Ishikawa (cell line): Measurements from ENCODE around the gene SETX.

ENCODE experiments used
- EP300 ChIP-seq: IDR thresholded peaks from 2 replicates; pipeline ENCODE4 v1.6.1; 2012; ENCODE audit warnings: borderline replicate concordance
- TEAD4 ChIP-seq: IDR thresholded peaks from 2 replicates; pipeline ENCODE4 v1.6.1; 2012
- USF1 ChIP-seq: IDR thresholded peaks from 2 replicates; pipeline ENCODE4 v1.6.1; 2012
- YY1 ChIP-seq: IDR thresholded peaks from 2 replicates; pipeline ENCODE4 v1.6.1; 2012; ENCODE audit warnings: low read depth

- no peak for TF ChIP-seq EP300
- TF ChIP-seq TEAD4: no peak
- no peak for TF ChIP-seq YY1
- no peak for TF ChIP-seq USF1
Measured at GRCh38 chr9:132312426-132312825, 42.4 kb downstream of the SETX start.
